Measurements from ENCODE around the gene LPO.

Gene LPO

DNA sequence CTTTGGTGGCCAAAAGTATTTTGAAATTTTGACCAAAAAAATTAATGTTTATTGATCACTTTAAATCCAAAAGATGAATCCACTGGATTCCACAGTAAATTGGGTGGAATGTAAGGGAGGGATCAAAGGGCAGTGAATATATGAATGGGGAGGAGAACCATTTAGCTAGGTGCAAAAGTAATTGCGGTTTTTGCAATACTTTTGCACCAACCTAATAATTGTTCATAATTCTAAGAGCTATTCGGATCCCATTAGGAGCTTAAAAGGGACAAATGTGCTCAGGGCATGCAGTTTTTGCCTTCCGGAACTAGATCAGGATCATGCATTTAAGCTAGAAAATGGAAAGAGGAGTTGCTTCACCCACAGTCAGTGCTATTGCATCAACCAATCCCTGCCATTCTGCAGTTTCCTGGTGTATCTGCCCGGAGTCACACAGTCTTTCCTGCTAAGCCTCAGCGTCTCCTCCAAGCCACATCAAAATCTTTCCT lies at the start of gene LPO:
TSS of gene LPO (plus strand) at position 438 of the 488 bp plus-strand sequence. CDS start 4,396 bp downstream, outside the sequence.
- Histone ChIP-seq H3K4me1 (ENCODE audit: control insufficient read depth in 1 of 2, insufficient read depth in 2 of 2, low read length in 2 of 2) (no peaks in the 10 kb centered on the region), H3K27me3 (ENCODE audit: low read depth, low read length) (peaks cover 10% of the 10 kb centered on the region), H3K27ac (ENCODE audit: low read length) (no peak within 1 kb of the TSS), H3K4me3 (ENCODE audit: low read depth in 1 of 2, low read length in 2 of 2) (no peak within 1 kb of the TSS), H3K9me3 (ENCODE audit: control insufficient read depth in 1 of 2, low read length in 2 of 2) (no peaks in the 10 kb centered on the region), H3K36me3 (ENCODE audit: control insufficient read depth in 1 of 2, insufficient read depth in 2 of 2, low read length in 2 of 2) (no peaks in the 10 kb centered on the region)

DNA sequence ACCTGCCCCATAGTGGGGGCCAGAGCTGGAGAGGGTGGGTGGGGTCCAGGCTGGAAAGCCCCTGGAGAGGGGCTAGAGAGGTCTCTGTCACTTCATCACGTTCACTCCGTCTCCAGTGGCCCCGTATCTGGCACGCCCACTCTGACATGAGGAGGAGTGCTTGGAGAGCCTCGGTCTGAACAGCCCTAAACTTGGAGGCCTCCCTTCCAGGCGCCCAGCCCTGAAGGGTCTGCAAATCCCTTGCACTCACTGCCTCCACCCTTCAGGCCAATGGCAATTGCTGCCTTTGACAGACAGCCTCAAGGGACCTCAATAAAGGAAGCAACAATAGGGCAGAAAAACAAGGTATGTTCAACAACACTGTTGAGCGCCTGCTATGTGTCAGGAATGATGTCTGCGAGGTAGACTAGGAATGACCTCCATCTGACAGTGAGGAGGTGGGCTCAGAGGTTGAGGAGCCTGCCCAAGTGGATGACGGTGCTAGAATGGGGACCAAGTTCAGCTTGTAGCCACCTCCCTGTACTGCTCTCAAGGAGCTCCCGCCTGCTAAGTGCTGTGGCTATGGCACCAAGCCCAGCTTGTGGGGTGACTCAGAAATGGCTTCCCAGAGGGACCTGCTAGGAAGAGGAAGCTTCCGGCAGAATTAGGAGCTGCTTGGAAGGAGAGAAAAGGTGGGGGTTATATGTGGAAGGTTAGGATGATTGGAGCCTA lies 48.8 kb upstream of the LPO start:
- no peak overlapping the region for H3K27ac ChIP-seq (ENCODE audit: low read length)
- H3K9me3 ChIP-seq (ENCODE audit: control insufficient read depth in 1 of 2, low read length in 2 of 2), result no peaks in the 10 kb centered on the region
- no peak overlapping the region for H3K4me3 ChIP-seq (ENCODE audit: low read depth in 1 of 2, low read length in 2 of 2)
- no peaks in the 10 kb centered on the region for H3K4me1 ChIP-seq (ENCODE audit: control insufficient read depth in 1 of 2, insufficient read depth in 2 of 2, low read length in 2 of 2)
- peaks cover 6% of the 10 kb centered on the region for H3K27me3 ChIP-seq (ENCODE audit: low read depth, low read length)
- H3K36me3 ChIP-seq (ENCODE audit: control insufficient read depth in 1 of 2, insufficient read depth in 2 of 2, low read length in 2 of 2), result no peaks in the 10 kb centered on the region

DNA sequence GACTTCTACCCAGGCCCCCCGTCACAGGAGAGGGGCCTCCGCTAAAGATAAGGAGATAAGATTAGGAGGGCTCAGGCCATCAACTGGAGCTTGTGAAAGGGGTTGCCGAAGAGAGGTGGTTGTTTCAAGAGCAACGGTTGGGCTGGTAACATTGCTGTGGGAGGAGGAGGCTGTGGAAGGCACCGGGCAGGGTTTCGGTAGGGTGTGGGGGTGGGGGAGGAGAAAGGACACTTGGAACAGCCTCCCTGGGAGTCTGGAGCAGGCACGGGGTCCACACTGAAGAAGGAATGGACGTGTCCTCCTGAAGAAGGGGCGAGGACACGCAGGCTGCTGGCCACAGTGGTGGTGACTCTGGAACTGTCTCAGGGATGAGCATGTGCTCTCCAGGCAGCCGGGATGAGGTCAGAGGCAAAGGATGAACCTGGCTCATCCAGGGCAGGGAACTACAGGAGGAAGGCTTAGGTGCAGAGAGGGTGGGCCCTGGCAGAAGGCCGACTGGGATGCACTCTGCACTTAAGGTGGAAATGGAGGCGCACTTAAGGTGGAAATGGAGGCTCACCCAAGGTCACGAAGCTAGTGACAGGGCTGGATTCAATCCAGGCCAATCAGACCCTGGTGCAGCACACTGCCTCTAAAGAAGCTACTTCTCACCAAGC lies 47.0 kb upstream of the LPO start:
- no peak overlapping the region for H3K27ac ChIP-seq (ENCODE audit: low read length)
- H3K36me3 ChIP-seq (ENCODE audit: control insufficient read depth in 1 of 2, insufficient read depth in 2 of 2, low read length in 2 of 2), result no peaks in the 10 kb centered on the region
- H3K4me3 ChIP-seq (ENCODE audit: low read depth in 1 of 2, low read length in 2 of 2), result no peak overlapping the region
- peaks cover 6% of the 10 kb centered on the region for H3K27me3 ChIP-seq (ENCODE audit: low read depth, low read length)
- no peaks in the 10 kb centered on the region for H3K4me1 ChIP-seq (ENCODE audit: control insufficient read depth in 1 of 2, insufficient read depth in 2 of 2, low read length in 2 of 2)
- no peaks in the 10 kb centered on the region for H3K9me3 ChIP-seq (ENCODE audit: control insufficient read depth in 1 of 2, low read length in 2 of 2)

DNA sequence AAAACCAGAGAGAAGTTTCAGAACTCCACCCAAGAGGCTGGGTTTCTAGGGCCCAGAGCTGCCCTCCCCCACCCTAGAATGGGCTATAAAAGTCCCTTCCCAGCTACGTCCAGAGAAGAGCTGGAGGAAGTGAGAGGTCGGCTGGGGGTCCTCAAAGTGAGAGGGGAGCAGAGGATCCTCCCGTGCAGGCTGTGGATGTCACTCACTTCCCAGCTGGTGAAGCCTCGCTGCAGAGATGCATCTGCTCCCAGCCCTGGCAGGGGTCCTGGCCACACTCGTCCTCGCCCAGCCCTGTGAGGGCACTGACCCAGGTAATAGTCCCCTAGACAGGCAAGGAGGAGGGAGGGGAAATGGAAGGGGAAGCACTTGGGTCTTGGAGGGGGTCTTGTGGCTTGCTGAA lies 45.8 kb upstream of the LPO start, which contains the start of gene EPX:
TSS of gene EPX (plus strand) at position 115 of the 400 bp plus-strand sequence. CDS start at position 236, 121 bp downstream.
- H3K27me3 ChIP-seq (ENCODE audit: low read depth, low read length), result peaks cover 6% of the 10 kb centered on the region
- H3K9me3 ChIP-seq (ENCODE audit: control insufficient read depth in 1 of 2, low read length in 2 of 2), result no peaks in the 10 kb centered on the region
- no peaks in the 10 kb centered on the region for H3K4me1 ChIP-seq (ENCODE audit: control insufficient read depth in 1 of 2, insufficient read depth in 2 of 2, low read length in 2 of 2)
- no peaks in the 10 kb centered on the region for H3K36me3 ChIP-seq (ENCODE audit: control insufficient read depth in 1 of 2, insufficient read depth in 2 of 2, low read length in 2 of 2)
- no peak within 1 kb of the TSS for H3K27ac ChIP-seq (ENCODE audit: low read length)
- no peak within 1 kb of the TSS for H3K4me3 ChIP-seq (ENCODE audit: low read depth in 1 of 2, low read length in 2 of 2)

DNA sequence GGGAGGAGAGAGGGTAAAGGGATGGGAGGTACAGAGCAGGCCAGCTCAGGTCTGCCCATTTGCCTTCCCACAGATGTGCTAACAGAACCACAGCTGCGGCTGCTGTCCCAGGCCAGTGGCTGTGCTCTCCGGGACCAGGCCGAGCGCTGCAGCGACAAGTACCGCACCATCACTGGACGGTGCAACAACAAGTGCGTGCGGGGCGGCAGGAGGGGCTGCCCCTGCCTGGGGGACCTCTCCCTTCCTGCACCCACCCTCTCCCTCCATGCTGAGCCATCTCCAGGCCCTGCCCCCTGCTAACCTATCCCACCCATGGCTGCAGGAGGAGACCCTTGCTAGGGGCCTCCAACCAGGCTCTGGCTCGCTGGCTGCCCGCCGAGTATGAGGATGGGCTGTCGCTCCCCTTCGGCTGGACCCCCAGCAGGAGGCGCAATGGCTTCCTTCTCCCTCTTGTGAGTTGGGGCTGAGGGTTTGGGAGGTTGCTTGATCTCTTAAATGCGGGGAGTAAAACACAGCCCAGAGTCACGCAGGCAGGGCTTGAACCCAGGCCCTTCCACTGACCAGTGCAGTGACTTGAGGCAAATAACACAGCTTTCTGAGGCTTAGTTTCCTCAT lies 44.6 kb upstream of the LPO start:
- Histone ChIP-seq H3K36me3 (ENCODE audit: control insufficient read depth in 1 of 2, insufficient read depth in 2 of 2, low read length in 2 of 2) (no peaks in the 10 kb centered on the region), H3K9me3 (ENCODE audit: control insufficient read depth in 1 of 2, low read length in 2 of 2) (no peaks in the 10 kb centered on the region), H3K4me1 (ENCODE audit: control insufficient read depth in 1 of 2, insufficient read depth in 2 of 2, low read length in 2 of 2) (no peaks in the 10 kb centered on the region), H3K27ac (ENCODE audit: low read length) (no peak overlapping the region), H3K27me3 (ENCODE audit: low read depth, low read length) (peaks cover 6% of the 10 kb centered on the region), H3K4me3 (ENCODE audit: low read depth in 1 of 2, low read length in 2 of 2) (no peak overlapping the region)

DNA sequence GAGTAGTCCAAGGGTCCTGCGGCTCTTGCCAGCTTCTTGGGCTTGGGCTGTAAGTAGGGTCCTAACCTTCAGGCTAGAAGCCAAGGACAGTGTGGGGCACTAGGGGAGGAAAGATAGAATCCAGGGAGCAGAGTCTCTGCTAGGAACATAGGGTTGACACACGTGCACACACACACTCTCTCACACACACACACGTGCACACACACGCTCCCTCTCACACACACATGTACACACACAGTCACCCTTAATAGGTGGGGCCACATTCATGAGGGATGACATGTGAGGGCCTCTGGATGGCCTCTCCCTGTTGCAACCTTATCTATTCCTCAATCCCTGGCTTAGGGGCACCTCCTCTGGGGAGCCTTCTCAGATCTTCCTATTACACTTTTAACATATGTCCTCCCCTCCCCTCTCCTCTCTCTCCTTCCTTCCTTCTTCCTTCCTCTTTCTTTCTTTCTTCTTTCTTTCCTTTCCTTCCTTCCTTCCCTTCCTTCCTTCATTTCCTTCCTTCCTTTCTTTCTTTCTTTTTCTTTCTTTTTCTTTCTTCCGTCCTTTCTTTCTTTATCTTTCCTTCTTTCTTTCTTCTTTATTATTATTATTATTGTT lies 42.8 kb upstream of the LPO start:
- Histone ChIP-seq H3K36me3 (ENCODE audit: control insufficient read depth in 1 of 2, insufficient read depth in 2 of 2, low read length in 2 of 2) (no peaks in the 10 kb centered on the region), H3K4me3 (ENCODE audit: low read depth in 1 of 2, low read length in 2 of 2) (no peak overlapping the region), H3K9me3 (ENCODE audit: control insufficient read depth in 1 of 2, low read length in 2 of 2) (no peaks in the 10 kb centered on the region), H3K4me1 (ENCODE audit: control insufficient read depth in 1 of 2, insufficient read depth in 2 of 2, low read length in 2 of 2) (no peaks in the 10 kb centered on the region), H3K27me3 (ENCODE audit: low read depth, low read length) (peaks cover 6% of the 10 kb centered on the region), H3K27ac (ENCODE audit: low read length) (no peak overlapping the region)

DNA sequence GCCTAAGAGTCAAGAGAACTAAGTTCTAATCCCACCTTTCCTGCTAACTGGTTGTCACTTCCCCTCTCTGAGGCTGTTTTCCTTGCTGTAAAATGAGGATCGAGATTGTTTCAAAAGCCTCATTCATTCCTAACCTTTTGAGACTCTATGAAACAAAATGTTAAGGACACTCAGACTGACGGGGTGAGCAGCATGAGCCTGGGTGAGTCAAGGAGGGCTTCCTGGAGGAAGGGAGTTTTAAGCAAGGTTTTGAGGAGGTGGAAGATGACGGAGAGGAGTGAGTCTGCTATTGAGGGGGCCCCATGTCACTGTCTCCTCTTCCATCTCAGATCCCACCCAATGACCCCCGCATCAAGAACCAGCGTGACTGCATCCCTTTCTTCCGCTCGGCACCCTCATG lies 41.8 kb upstream of the LPO start:
- H3K9me3 ChIP-seq (ENCODE audit: control insufficient read depth in 1 of 2, low read length in 2 of 2), result no peaks in the 10 kb centered on the region
- H3K4me1 ChIP-seq (ENCODE audit: control insufficient read depth in 1 of 2, insufficient read depth in 2 of 2, low read length in 2 of 2), result no peaks in the 10 kb centered on the region
- H3K27ac ChIP-seq (ENCODE audit: low read length), result no peak overlapping the region
- no peaks in the 10 kb centered on the region for H3K36me3 ChIP-seq (ENCODE audit: control insufficient read depth in 1 of 2, insufficient read depth in 2 of 2, low read length in 2 of 2)
- no peak overlapping the region for H3K4me3 ChIP-seq (ENCODE audit: low read depth in 1 of 2, low read length in 2 of 2)
- H3K27me3 ChIP-seq (ENCODE audit: low read depth, low read length), result no peaks in the 10 kb centered on the region

DNA sequence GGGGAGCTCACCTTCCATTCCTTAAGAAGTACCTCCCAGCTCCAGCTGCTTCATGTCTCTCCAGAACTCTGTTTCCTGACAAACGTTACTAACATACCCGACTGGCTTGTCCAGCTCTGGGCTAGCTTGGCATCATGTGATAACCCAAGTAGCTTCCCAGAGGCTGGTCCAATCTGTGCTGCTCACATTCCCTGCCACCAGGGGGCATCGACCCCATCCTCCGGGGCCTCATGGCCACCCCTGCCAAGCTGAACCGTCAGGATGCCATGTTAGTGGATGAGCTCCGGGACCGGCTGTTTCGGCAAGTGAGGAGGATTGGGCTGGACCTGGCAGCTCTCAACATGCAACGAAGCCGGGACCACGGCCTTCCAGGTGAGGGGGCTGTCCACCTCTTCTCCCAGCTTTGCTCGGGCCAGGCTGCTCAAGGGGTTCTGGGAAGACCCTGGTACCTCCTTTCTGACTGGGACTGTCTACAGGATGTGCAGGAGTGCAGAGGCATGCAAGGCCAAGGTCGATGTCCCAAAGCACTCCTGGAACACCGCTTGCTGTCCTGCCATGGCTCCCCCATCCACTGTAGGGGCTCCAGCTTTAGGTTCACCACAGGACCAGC lies 38.3 kb upstream of the LPO start:
- H3K27ac ChIP-seq (ENCODE audit: low read length), result no peak overlapping the region

DNA sequence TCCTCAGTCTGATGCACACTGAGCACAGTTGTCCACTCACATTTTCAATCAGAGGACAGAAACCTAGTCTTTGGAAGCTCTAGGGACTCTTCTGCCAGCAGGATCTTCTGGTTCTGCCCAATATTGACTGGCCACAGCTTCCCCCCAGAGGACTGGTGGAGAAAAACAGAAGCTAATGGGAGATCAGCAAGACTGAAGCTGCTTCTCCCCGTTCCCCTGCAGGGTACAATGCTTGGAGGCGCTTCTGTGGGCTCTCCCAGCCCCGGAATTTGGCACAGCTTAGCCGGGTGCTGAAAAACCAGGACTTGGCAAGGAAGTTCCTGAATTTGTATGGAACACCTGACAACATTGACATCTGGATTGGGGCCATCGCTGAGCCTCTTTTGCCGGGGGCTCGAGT lies 35.5 kb upstream of the LPO start:
- Histone ChIP-seq H3K27me3 (ENCODE audit: low read depth, low read length) (no peaks in the 10 kb centered on the region), H3K9me3 (ENCODE audit: control insufficient read depth in 1 of 2, low read length in 2 of 2) (no peaks in the 10 kb centered on the region), H3K4me1 (ENCODE audit: control insufficient read depth in 1 of 2, insufficient read depth in 2 of 2, low read length in 2 of 2) (no peaks in the 10 kb centered on the region), H3K27ac (ENCODE audit: low read length) (no peak overlapping the region), H3K36me3 (ENCODE audit: control insufficient read depth in 1 of 2, insufficient read depth in 2 of 2, low read length in 2 of 2) (peaks cover 10 to 16% of the 10 kb centered on the region in 2 donors), H3K4me3 (ENCODE audit: low read depth in 1 of 2, low read length in 2 of 2) (no peak overlapping the region)

More for the DNA sequence above, 38.3 kb upstream of the LPO start:
- no peaks in the 10 kb centered on the region for H3K4me1 ChIP-seq (ENCODE audit: control insufficient read depth in 1 of 2, insufficient read depth in 2 of 2, low read length in 2 of 2)
- H3K9me3 ChIP-seq (ENCODE audit: control insufficient read depth in 1 of 2, low read length in 2 of 2), result no peaks in the 10 kb centered on the region
- H3K36me3 ChIP-seq (ENCODE audit: control insufficient read depth in 1 of 2, insufficient read depth in 2 of 2, low read length in 2 of 2), result no peaks in the 10 kb centered on the region
- H3K4me3 ChIP-seq (ENCODE audit: low read depth in 1 of 2, low read length in 2 of 2), result no peak overlapping the region
- H3K27me3 ChIP-seq (ENCODE audit: low read depth, low read length), result no peaks in the 10 kb centered on the region

DNA sequence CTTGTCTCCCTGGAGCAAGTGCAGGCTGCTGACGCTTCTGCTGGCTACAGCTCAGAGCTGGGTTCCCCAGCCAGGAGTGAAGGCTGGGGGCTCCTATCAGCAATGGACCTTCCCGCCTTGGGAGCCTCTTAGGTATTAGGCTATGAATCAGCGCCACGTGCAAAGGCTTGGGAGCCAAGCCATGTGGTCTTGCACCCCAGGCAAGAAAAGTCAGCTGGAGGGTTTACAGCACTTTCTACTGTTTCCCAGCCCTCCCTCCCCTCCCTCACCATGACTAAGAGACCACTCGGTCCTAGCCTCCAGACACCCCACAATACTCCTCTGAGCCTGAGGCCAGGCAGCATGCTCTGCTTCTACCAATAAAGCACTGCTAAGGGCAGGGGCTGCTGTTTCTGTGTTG lies 33.6 kb upstream of the LPO start:
- peaks cover 21 to 29% of the 10 kb centered on the region in 2 donors for H3K36me3 ChIP-seq (ENCODE audit: control insufficient read depth in 1 of 2, insufficient read depth in 2 of 2, low read length in 2 of 2)

DNA sequence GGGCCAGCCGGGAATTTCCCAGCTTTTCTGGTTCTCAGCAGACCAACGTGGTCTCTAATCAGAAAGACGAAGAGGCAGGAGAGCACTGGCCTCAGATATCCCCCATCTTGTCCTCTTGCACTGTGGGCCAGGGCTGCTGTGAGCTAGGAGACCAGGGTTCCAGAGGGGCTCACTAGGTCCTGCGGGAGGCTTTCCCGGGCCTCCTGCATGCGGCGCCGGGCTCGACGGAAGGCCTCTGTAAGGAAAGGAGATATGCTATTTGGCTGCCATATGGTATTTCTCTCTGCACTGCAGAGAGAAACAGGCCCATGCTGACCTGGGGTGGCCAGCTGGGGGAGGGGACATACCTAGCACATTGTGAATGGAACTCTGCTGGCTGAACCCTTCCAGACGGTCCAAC lies 32.4 kb upstream of the LPO start:
- Histone ChIP-seq H3K27ac (ENCODE audit: low read length) (no peak overlapping the region), H3K9me3 (ENCODE audit: control insufficient read depth in 1 of 2, low read length in 2 of 2) (no peaks in the 10 kb centered on the region), H3K4me3 (ENCODE audit: low read depth in 1 of 2, low read length in 2 of 2) (no peak overlapping the region), H3K36me3 (ENCODE audit: control insufficient read depth in 1 of 2, insufficient read depth in 2 of 2, low read length in 2 of 2) (peaks cover 32 to 41% of the 10 kb centered on the region in 2 donors), H3K4me1 (ENCODE audit: control insufficient read depth in 1 of 2, insufficient read depth in 2 of 2, low read length in 2 of 2) (no peaks in the 10 kb centered on the region), H3K27me3 (ENCODE audit: low read depth, low read length) (no peaks in the 10 kb centered on the region)

More for the DNA sequence above, 33.6 kb upstream of the LPO start:
- Histone ChIP-seq H3K4me1 (ENCODE audit: control insufficient read depth in 1 of 2, insufficient read depth in 2 of 2, low read length in 2 of 2) (no peaks in the 10 kb centered on the region), H3K9me3 (ENCODE audit: control insufficient read depth in 1 of 2, low read length in 2 of 2) (no peaks in the 10 kb centered on the region), H3K4me3 (ENCODE audit: low read depth in 1 of 2, low read length in 2 of 2) (no peak overlapping the region), H3K27me3 (ENCODE audit: low read depth, low read length) (no peaks in the 10 kb centered on the region), H3K27ac (ENCODE audit: low read length) (no peak overlapping the region)

Data from muscle layer of duodenum (tissue), 2 donors.